HepG2 (cell line): ENCODE measurements around the gene SFXN5. TPM values are rescaled to one million over a fixed set of nuclear protein-coding genes. Genes with fewer than 3 reads are reported as not detected.
A peak's percentile ranks its signal among the peaks of the same experiment; 100 is the strongest.

Experiments
- ARID3A ChIP-seq: IDR thresholded peaks from 2 replicates; pipeline ENCODE4 v1.6.1; 2012; ENCODE audit warnings: low read depth, low read length, improper control_type of control experiment
- DR1 ChIP-seq: sonication (generic); formaldehyde crosslinking; IDR thresholded peaks from 2 replicates; pipeline ENCODE4 v1.8.0; 2021; ENCODE audit warnings: mild to moderate bottlenecking, missing genetic modification reagents, inconsistent platforms
- ERF ChIP-seq: IDR thresholded peaks from 2 replicates; pipeline ENCODE4 v1.6.1; 2018; ENCODE audit warnings: missing biosample characterization, missing genetic modification reagents
- HCFC1 ChIP-seq: fragments of 150-350 bp; IDR thresholded peaks from 2 replicates; pipeline ENCODE4 v1.6.1; 2014; ENCODE audit warnings: low read depth, low read length
- HHEX ChIP-seq: IDR thresholded peaks from 2 replicates; pipeline ENCODE4 v1.6.1; 2016; ENCODE audit warnings: control low read depth
- NFYC ChIP-seq: IDR thresholded peaks from 2 replicates; pipeline ENCODE4 v1.6.1; 2016; ENCODE audit warnings: missing genetic modification reagents, missing compliant biosample characterization
- PAXIP1 ChIP-seq: sonication (generic); formaldehyde crosslinking; conservative IDR thresholded peaks from 2 replicates; pipeline ENCODE4 v1.4.0; 2020; ENCODE audit warnings: mild to moderate bottlenecking, missing genetic modification reagents, moderate library complexity
- TAF15 ChIP-seq: fragments of 200-400 bp; formaldehyde crosslinking; IDR thresholded peaks from one replicate; pipeline ENCODE4 v1.6.1; 2018; ENCODE audit warnings: mild to moderate bottlenecking, low read depth, low read length; ENCODE audit not compliant: poor library complexity, severe bottlenecking
- THRA ChIP-seq: sonication (generic); formaldehyde crosslinking; IDR thresholded peaks from 2 replicates; pipeline ENCODE4 v1.4.0; 2020; ENCODE audit warnings: missing genetic modification reagents, borderline replicate concordance
- XBP1 ChIP-seq: sonication (generic); formaldehyde crosslinking; IDR thresholded peaks from 2 replicates; pipeline ENCODE4 v1.5.0; 2020; ENCODE audit warnings: missing genetic modification reagents
- ZNF407 ChIP-seq: sonication (generic); formaldehyde crosslinking; IDR thresholded peaks from one replicate; pipeline ENCODE4 v1.5.1; 2020; ENCODE audit warnings: mild to moderate bottlenecking, missing genetic modification reagents; ENCODE audit errors: not compliant biosample characterization
- ZNF546 ChIP-seq: sonication (generic); formaldehyde crosslinking; conservative IDR thresholded peaks from 2 replicates; pipeline ENCODE4 v1.8.1; 2023; ENCODE audit warnings: mild to moderate bottlenecking, missing genetic modification reagents
- ZNF558 ChIP-seq: sonication (generic); formaldehyde crosslinking; IDR thresholded peaks from 2 replicates; pipeline ENCODE4 v1.9.0; 2022; ENCODE audit warnings: mild to moderate bottlenecking, missing genetic modification reagents, borderline replicate concordance
- ZNF563 ChIP-seq: sonication (generic); formaldehyde crosslinking; IDR thresholded peaks from 2 replicates; pipeline ENCODE4 v1.8.0; 2022; ENCODE audit warnings: mild to moderate bottlenecking, moderate library complexity, missing genetic modification reagents
- polyA plus RNA-seq, 8 experiments: library from polyadenylated mRNA; depleted of rRNA in 3 of 8; stranded (reverse) in 7 of 8; unstranded in 1 of 8; fragments of >200 nt; fragmentation: Illumina TruSeq in 4 of 8; extraction: Trizol in 4 of 8; gene quantifications; 2 replicates each; pipeline versions ENCODE4 v1.2.1 to v1.2.3, GENCODE V29; 2011 to 2016; ENCODE audit warnings: low read depth in 4 of 8, missing spikeins in 1 of 8, mixed read lengths in 1 of 8; ENCODE audit not compliant: insufficient read depth in 1 of 8
- total RNA-seq, 5 experiments: library from RNA; depleted of rRNA; stranded (reverse); fragments of >200 nt; fragmentation: Illumina TruSeq; extraction: Trizol; gene quantifications; 2 replicates each; pipeline ENCODE4 v1.2.3, GENCODE V29; 2016; ENCODE audit warnings: low read depth in 1 of 5

Gene SFXN5
- total and polyA plus RNA-seq, 2 of the 13 experiments (the other 11 are each of a cell fraction or from before 2014, with no cell fraction given) = 34.9 to 37.4 TPM

- TF ChIP-seq NFYC (CRISPR knock-in tag) (no peak), ERF (CRISPR knock-in tag) (no peak), DR1 (no peak), ZNF558 (CRISPR knock-in tag) (no peak), HHEX (0 out of 2 replicates have a peak, but pooled peaks have one; percentile 14), TAF15 (no peak), PAXIP1 (CRISPR knock-in tag) (no peak), ZNF407 (CRISPR knock-in tag) (peak; percentile 30), XBP1 (CRISPR knock-in tag) (no peak), ZNF563 (CRISPR knock-in tag) (0 out of 2 replicates have a peak, but pooled peaks have one; percentile 2), HCFC1 (no peak), ARID3A (no peak), ZNF546 (CRISPR knock-in tag) (0 out of 2 replicates have a peak, but pooled peaks have one; percentile 1), THRA (CRISPR knock-in tag) (no peak)
Measured at GRCh38 chr2:73020306-73020656, 51.2 kb downstream of the SFXN5 start (continued).
